ENCODE measurements around the gene GPRC5D.

DNA sequence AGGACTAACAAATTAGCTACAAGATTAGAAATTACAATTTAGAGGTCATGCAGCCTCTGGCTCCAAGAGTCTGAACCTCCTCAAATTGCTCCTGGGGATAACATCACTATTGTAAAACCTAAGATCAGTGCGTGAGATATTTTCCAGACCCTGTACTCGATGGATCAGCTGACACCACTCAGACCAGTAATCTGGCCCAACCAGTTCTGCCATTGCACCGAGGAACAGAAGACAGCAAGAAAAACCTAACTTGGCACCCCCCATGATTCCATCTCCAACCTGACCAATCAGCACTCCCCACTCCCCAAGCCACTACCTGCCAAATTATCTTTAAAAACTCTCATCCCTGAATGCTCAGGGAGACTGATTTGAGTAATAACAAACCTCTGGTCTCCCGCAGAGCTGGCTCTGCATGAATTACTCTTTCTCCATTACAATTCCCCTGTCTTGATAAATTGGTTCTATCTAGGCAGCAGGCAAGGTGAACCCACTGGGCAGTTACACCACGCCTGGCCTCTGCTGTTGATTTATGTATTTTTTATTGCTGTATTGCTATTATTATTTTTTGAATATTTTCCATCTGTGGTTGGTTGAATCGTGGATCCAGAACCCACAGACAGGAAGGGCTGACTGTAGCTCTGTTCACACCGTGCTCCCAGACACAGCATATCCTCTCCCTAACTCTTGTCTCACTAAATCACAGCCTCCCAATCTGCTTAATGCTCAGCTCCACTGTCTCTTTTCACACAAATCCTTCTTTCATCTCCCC, 38.9 kb upstream of the GPRC5D start:
- no peak for TF ChIP-seq POLR2AphosphoS5 (IDR thresholded peaks at IDR 0.05)
- TF ChIP-seq, protein P1, sequence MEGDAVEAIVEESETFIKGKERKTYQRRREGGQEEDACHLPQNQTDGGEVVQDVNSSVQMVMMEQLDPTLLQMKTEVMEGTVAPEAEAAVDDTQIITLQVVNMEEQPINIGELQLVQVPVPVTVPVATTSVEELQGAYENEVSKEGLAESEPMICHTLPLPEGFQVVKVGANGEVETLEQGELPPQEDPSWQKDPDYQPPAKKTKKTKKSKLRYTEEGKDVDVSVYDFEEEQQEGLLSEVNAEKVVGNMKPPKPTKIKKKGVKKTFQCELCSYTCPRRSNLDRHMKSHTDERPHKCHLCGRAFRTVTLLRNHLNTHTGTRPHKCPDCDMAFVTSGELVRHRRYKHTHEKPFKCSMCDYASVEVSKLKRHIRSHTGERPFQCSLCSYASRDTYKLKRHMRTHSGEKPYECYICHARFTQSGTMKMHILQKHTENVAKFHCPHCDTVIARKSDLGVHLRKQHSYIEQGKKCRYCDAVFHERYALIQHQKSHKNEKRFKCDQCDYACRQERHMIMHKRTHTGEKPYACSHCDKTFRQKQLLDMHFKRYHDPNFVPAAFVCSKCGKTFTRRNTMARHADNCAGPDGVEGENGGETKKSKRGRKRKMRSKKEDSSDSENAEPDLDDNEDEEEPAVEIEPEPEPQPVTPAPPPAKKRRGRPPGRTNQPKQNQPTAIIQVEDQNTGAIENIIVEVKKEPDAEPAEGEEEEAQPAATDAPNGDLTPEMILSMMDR (IDR thresholded peaks at IDR 0.05) = no peak
